H1 (cell line): ENCODE data around the gene CEACAM1. TPM values are rescaled to one million over a fixed set of nuclear protein-coding genes. Genes with fewer than 3 reads are reported as not detected.

ENCODE experiments used
- CTCF ChIA-PET: fragments of 300-600 bp; sonication (Branson Sonifier 250); formaldehyde crosslinking; loops from one replicate; lab custom pipeline; 2021; ENCODE audit not compliant: partially characterized antibody; lab: Charles Lee
- POLR2A ChIA-PET: fragments of 300-600 bp; sonication (Branson Sonifier 250); formaldehyde crosslinking; loops from one replicate; lab custom pipeline; 2021; ENCODE audit warnings: inconsistent platforms; ENCODE audit not compliant: partially characterized antibody; lab: Charles Lee
- DNase-seq, 2 experiments: peaks; one replicate each; pipeline versions ENCODE4 v3.0.0 to v3.0.0-alpha.2; 2010 to 2022; ENCODE audit warnings: low spot score in 2 of 2, low read depth in 1 of 2, mixed read lengths in 1 of 2
- FAIRE-seq: peaks from 2 replicates; lab custom pipeline; 2011; peaks lifted over from hg19 to GRCh38; lab: Jason Lieb, UNC
- H2AFZ ChIP-seq: 2 replicates; pipeline ENCODE4 v1.8.1; 2012; ENCODE audit warnings: low read length, inconsistent platforms
- H2AK5ac ChIP-seq: 2 replicates; pipeline ENCODE4 v1.6.1; 2013; ENCODE audit warnings: low read depth, low read length
- H2BK120ac ChIP-seq: replicated peaks from 2 replicates; pipeline ENCODE3; 2013; ENCODE audit warnings: low read depth, low read length, inconsistent platforms
- H2BK12ac ChIP-seq: 2 replicates; pipeline ENCODE4 v1.6.1; 2013; ENCODE audit warnings: low read depth, low read length
- H2BK15ac ChIP-seq: 2 replicates; pipeline ENCODE4 v1.6.1; 2013; ENCODE audit warnings: low read length
- H2BK20ac ChIP-seq: 2 replicates; pipeline ENCODE4 v1.6.1; 2013; ENCODE audit warnings: low read length
- H2BK5ac ChIP-seq: 2 replicates; pipeline ENCODE4 v1.6.1; 2013; ENCODE audit warnings: low read depth, low read length
- H3K14ac ChIP-seq: 2 replicates; pipeline ENCODE4 v1.6.1; 2013; ENCODE audit warnings: inconsistent platforms; ENCODE audit not compliant: insufficient read length
- H3K18ac ChIP-seq: 2 replicates; pipeline ENCODE4 v1.6.1; 2013; ENCODE audit warnings: low read length; ENCODE audit errors: extremely low read depth
- H3K23ac ChIP-seq: 2 replicates; pipeline ENCODE4 v1.6.1; 2013; ENCODE audit warnings: inconsistent platforms; ENCODE audit not compliant: insufficient read length
- H3K23me2 ChIP-seq: 2 replicates; pipeline ENCODE4 v1.6.1; 2013; ENCODE audit warnings: low read depth, low read length
- H3K27ac ChIP-seq: 2 replicates; pipeline ENCODE4 v1.6.1; 2011; ENCODE audit warnings: low read depth, low read length, inconsistent platforms
- H3K27me3 ChIP-seq, 4 experiments: replicated peaks in 1 of 4; 1 replicate in 1 of 4; 2 replicates in 3 of 4; pipeline versions ENCODE4 v1.6.1 to v1.8.1; 2011 to 2013; ENCODE audit warnings: low read length in 3 of 4, mild to moderate bottlenecking in 3 of 4, inconsistent platforms in 2 of 4, mixed read lengths in 2 of 4, moderate library complexity in 1 of 4; ENCODE audit not compliant: control insufficient read depth in 3 of 4, insufficient read depth in 3 of 4; ENCODE audit errors: extremely low read depth in 1 of 4
- H3K36me3 ChIP-seq, 4 experiments: 2 replicates each; pipeline versions ENCODE4 v1.6.1 to v1.8.1; 2011 to 2013; ENCODE audit warnings: mild to moderate bottlenecking in 4 of 4, low read length in 3 of 4, moderate library complexity in 2 of 4, control low read depth in 1 of 4, inconsistent platforms in 1 of 4; ENCODE audit not compliant: insufficient read depth in 4 of 4, control insufficient read depth in 2 of 4
- H3K4ac ChIP-seq: replicated peaks from 2 replicates; pipeline ENCODE3; 2013; ENCODE audit warnings: low read length, low read depth, mixed read lengths, inconsistent platforms; ENCODE audit not compliant: insufficient read length
- H3K4me1 ChIP-seq, 4 experiments: replicated peaks in 1 of 4; 1 replicate in 1 of 4; 2 replicates in 3 of 4; pipeline versions ENCODE4 v1.6.1 to v1.8.1; 2011 to 2013; ENCODE audit warnings: low read length in 3 of 4, inconsistent platforms in 2 of 4, mixed read lengths in 1 of 4; ENCODE audit not compliant: insufficient read depth in 4 of 4, control insufficient read depth in 3 of 4
- H3K4me2 ChIP-seq, 2 experiments: 2 replicates each; pipeline versions ENCODE4 v1.6.1 to v1.8.1; 2011 to 2013; ENCODE audit warnings: low read depth in 2 of 2, low read length in 2 of 2, control low read depth in 1 of 2, inconsistent platforms in 1 of 2, mild to moderate bottlenecking in 1 of 2; ENCODE audit not compliant: insufficient read depth in 1 of 2
- H3K4me3 ChIP-seq, 4 experiments: fragments of 200-600, 300-600 bp in 1 of 4; sonication (generic), shearing (Covaris generic), sonication (Bioruptor Twin) in 1 of 4; 2 replicates each; pipeline versions ENCODE4 v1.5.1 to v1.8.1; 2011 to 2016; ENCODE audit warnings: low read length in 4 of 4, low read depth in 3 of 4, control low read depth in 2 of 4, inconsistent platforms in 2 of 4, mild to moderate bottlenecking in 2 of 4, mixed read lengths in 1 of 4, moderate library complexity in 1 of 4; ENCODE audit not compliant: insufficient read depth in 2 of 4; ENCODE audit errors: extremely low read depth in 1 of 4
- H3K56ac ChIP-seq: replicated peaks from 2 replicates; pipeline ENCODE3; 2013; ENCODE audit warnings: low read depth, mild to moderate bottlenecking, mixed read lengths, low read length, inconsistent platforms; ENCODE audit not compliant: insufficient read length
- H3K79me1 ChIP-seq: 2 replicates; pipeline ENCODE4 v1.6.1; 2013; ENCODE audit warnings: low read depth, low read length, control low read depth
- H3K79me2 ChIP-seq, 2 experiments: 2 replicates each; pipeline versions ENCODE4 v1.6.1 to v1.8.1; 2012 to 2013; ENCODE audit warnings: low read length in 2 of 2, mild to moderate bottlenecking in 2 of 2, inconsistent platforms in 1 of 2; ENCODE audit not compliant: insufficient read depth in 2 of 2, control insufficient read depth in 1 of 2
- H3K9ac ChIP-seq, 4 experiments: replicated peaks in 1 of 4; 1 replicate in 1 of 4; 2 replicates in 3 of 4; pipeline versions ENCODE4 v1.6.1 to v1.8.1; 2011 to 2013; ENCODE audit warnings: low read depth in 3 of 4, low read length in 3 of 4, control low read depth in 2 of 4, mild to moderate bottlenecking in 2 of 4, moderate library complexity in 2 of 4, inconsistent platforms in 1 of 4; ENCODE audit errors: extremely low read depth in 1 of 4
- H3K9me3 ChIP-seq, 2 experiments: 2 replicates each; pipeline versions ENCODE4 v1.6.1 to v1.8.1; 2012 to 2013; ENCODE audit warnings: mild to moderate bottlenecking in 2 of 2, moderate library complexity in 2 of 2, control low read depth in 1 of 2, inconsistent platforms in 1 of 2, low read depth in 1 of 2, low read length in 1 of 2, mixed read lengths in 1 of 2; ENCODE audit not compliant: insufficient read depth in 2 of 2
- H4K20me1 ChIP-seq, 2 experiments: replicated peaks in 1 of 2; 2 replicates each; pipeline versions ENCODE3 to v1.8.1; 2011 to 2013; ENCODE audit warnings: inconsistent platforms in 2 of 2, low read length in 2 of 2, mild to moderate bottlenecking in 1 of 2; ENCODE audit not compliant: insufficient read depth in 2 of 2, control insufficient read depth in 1 of 2
- H4K5ac ChIP-seq: 2 replicates; pipeline ENCODE4 v1.6.1; 2013; ENCODE audit warnings: low read length, low read depth, mixed read lengths, inconsistent platforms; ENCODE audit not compliant: insufficient read length
- H4K8ac ChIP-seq: 2 replicates; pipeline ENCODE4 v1.8.0; 2013; ENCODE audit warnings: mild to moderate bottlenecking, moderate library complexity, low read length, inconsistent platforms; ENCODE audit not compliant: insufficient read depth; ENCODE audit errors: extremely low read depth
- H4K91ac ChIP-seq: replicated peaks from 2 replicates; pipeline ENCODE3; 2013; ENCODE audit warnings: low read length, mixed read lengths, inconsistent platforms; ENCODE audit not compliant: insufficient read length
- BACH1 ChIP-seq: IDR thresholded peaks from 2 replicates; pipeline ENCODE4 v1.6.1; 2012; ENCODE audit warnings: low read length, improper control_type of control experiment
- CHD1 ChIP-seq: IDR thresholded peaks from 2 replicates; pipeline ENCODE4 v1.6.1; 2012; ENCODE audit warnings: low read depth, low read length, improper control_type of control experiment
- EZH2 ChIP-seq: fragments of 200-600 bp; sonication (generic); IDR thresholded peaks from 2 replicates; pipeline ENCODE4 v1.7.1; 2012; ENCODE audit warnings: low read depth, mild to moderate bottlenecking, moderate library complexity, low read length, inconsistent platforms; ENCODE audit not compliant: severe bottlenecking
- FOSL1 ChIP-seq: IDR thresholded peaks from 2 replicates; pipeline ENCODE4 v1.6.1; 2011; ENCODE audit warnings: mild to moderate bottlenecking, low read depth, low read length, moderate library complexity; ENCODE audit not compliant: insufficient read depth
- GTF2F1 ChIP-seq: IDR thresholded peaks from 2 replicates; pipeline ENCODE4 v1.6.1; 2012; ENCODE audit warnings: low read depth, low read length, improper control_type of control experiment, borderline replicate concordance
- JUN ChIP-seq: IDR thresholded peaks from 2 replicates; pipeline ENCODE4 v1.6.1; 2011; ENCODE audit warnings: low read depth, mild to moderate bottlenecking, improper control_type of control experiment, low read length
- KDM5A ChIP-seq: fragments of 200-600 bp; IDR thresholded peaks from 2 replicates; pipeline ENCODE4 v1.7.1; 2012; ENCODE audit warnings: mild to moderate bottlenecking, low read length, inconsistent platforms, mixed read lengths
- NRF1 ChIP-seq: IDR thresholded peaks from 2 replicates; pipeline ENCODE4 v1.6.1; 2011; ENCODE audit warnings: mild to moderate bottlenecking, low read depth, low read length, improper control_type of control experiment
- POLR2A ChIP-seq, 2 experiments: IDR thresholded peaks; 1 replicate in 1 of 2; 2 replicates in 1 of 2; pipeline ENCODE4 v1.6.1; 2011; ENCODE audit warnings: low read depth in 2 of 2, low read length in 2 of 2, mild to moderate bottlenecking in 2 of 2; ENCODE audit errors: control extremely low read depth in 1 of 2
- POU5F1 ChIP-seq: IDR thresholded peaks from 2 replicates; pipeline ENCODE4 v1.6.1; 2011; ENCODE audit warnings: low read depth, mild to moderate bottlenecking, low read length, moderate library complexity
- RBBP5 ChIP-seq: IDR thresholded peaks from 2 replicates; pipeline ENCODE4 v1.7.1; 2012; ENCODE audit warnings: low read depth, mild to moderate bottlenecking, inconsistent platforms, low read length, moderate library complexity, borderline replicate concordance
- YY1 ChIP-seq: IDR thresholded peaks from 2 replicates; pipeline ENCODE4 v1.6.1; 2011; ENCODE audit warnings: low read depth, mild to moderate bottlenecking, low read length
- WGBS, 2 experiments: shearing (Covaris generic) in 1 of 2; methylation state at CpG; one replicate each; pipeline versions ENCODE4 v1.1.6 to v1.1.7; 2013 to 2015; ENCODE audit warnings: low lambda C conversion rate in 2 of 2, mixed read lengths in 2 of 2, inconsistent platforms in 1 of 2, low coverage in 1 of 2, missing lambda C conversion rate in 1 of 2; ENCODE audit not compliant: insufficient replicate concordance in 2 of 2, insufficient coverage in 1 of 2, insufficient read length in 1 of 2; ENCODE audit errors: extremely low coverage in 1 of 2, missing lambda C conversion rate in 1 of 2; 5-methylcytosine and 5-hydroxymethylcytosine counted together
- polyA plus RNA-seq, 7 experiments: library from polyadenylated mRNA; depleted of rRNA in 3 of 7; stranded (reverse) in 5 of 7; unstranded in 2 of 7; fragments of >200 nt in 5 of 7; fragments of 200-250 nt in 2 of 7; gene quantifications; 1 replicate in 5 of 7; 2 replicates in 1 of 7; 4 replicates in 1 of 7; pipeline versions ENCODE4 v1.2.1 to v1.2.3, GENCODE V29; 2011 to 2013; ENCODE audit warnings: missing spikeins in 2 of 7, mixed read lengths in 2 of 7
- total RNA-seq: library from RNA; stranded (reverse); fragmentation: NEBNext Ultra II Directional; extraction: Animal tissue kit (Norgen Biotek cat#: 25700); gene quantifications from 2 replicates; pipeline ENCODE4 v1.2.1, GENCODE V29; 2021
- TF ChIP-seq, protein P1 (sequence below): IDR thresholded peaks from 2 replicates; pipeline ENCODE4 v1.6.1; 2012; ENCODE audit warnings: low read length, inconsistent platforms

CEACAM1 gene
- total and polyA plus RNA-seq, 2 of the 8 experiments (the other 6 are each of a cell fraction or from before 2014, with no cell fraction given): 1.8 to 3.6 TPM

- H3K23me2 ChIP-seq: no peaks in the 10 kb centered on the region
- H3K79me1 ChIP-seq: no peaks in the 10 kb centered on the region
- H4K91ac ChIP-seq: no peak overlapping the region
- H3K4me3 ChIP-seq: no peak overlapping the region
- H3K27me3 ChIP-seq: no peaks in the 10 kb centered on the region
- H2BK5ac ChIP-seq: 0 out of 2 replicates have a peak overlapping the region, but pooled peaks have one; percentile 12
- H3K56ac ChIP-seq: no peak overlapping the region
- H4K20me1 ChIP-seq: no peaks in the 10 kb centered on the region
- ChIA-PET CTCF (interaction anchor here (2.2 kb wide), 1 partner anchor 51 kb away, joined by 6 read pairs; the partner anchor contains the start of gene CEACAM1), POLR2A (no interaction called here)
- H4K5ac ChIP-seq: no peak overlapping the region
- no peak for FAIRE-seq
- no peaks in the 10 kb centered on the region for H3K36me3 ChIP-seq
- H3K23ac ChIP-seq: no peak overlapping the region
- no peak overlapping the region for H2AFZ ChIP-seq
- no peak overlapping the region for H2BK120ac ChIP-seq
- DNase-seq: no peak
- H2AK5ac ChIP-seq: peak overlapping the region; percentile 32; the same call in 1 of the 2 replicates
- peaks cover 11 to 29% (median 26%) of the 10 kb centered on the region in 4 experiments for H3K4me1 ChIP-seq
- H3K18ac ChIP-seq: no peak overlapping the region
- 87% methylated on average over 2 of the region's 2 CpGs; no CpG with 5 or more reads in 1 of the 2 experiments for WGBS, 2 experiments
- H3K9ac ChIP-seq: no peak overlapping the region
- no peak overlapping the region for H4K8ac ChIP-seq
- H3K4ac ChIP-seq: no peak overlapping the region
- H3K4me2 ChIP-seq: no peak overlapping the region
- H3K9me3 ChIP-seq: no peaks in the 10 kb centered on the region
- peak overlapping the region; percentile 15; the same call in 1 of the 2 replicates for H2BK20ac ChIP-seq
- H2BK12ac ChIP-seq: no peak overlapping the region
- H3K14ac ChIP-seq: no peak overlapping the region
- no peak overlapping the region for H2BK15ac ChIP-seq
- H3K79me2 ChIP-seq: no peaks in the 10 kb centered on the region
- no peak overlapping the region for H3K27ac ChIP-seq
- TF ChIP-seq, protein P1, sequence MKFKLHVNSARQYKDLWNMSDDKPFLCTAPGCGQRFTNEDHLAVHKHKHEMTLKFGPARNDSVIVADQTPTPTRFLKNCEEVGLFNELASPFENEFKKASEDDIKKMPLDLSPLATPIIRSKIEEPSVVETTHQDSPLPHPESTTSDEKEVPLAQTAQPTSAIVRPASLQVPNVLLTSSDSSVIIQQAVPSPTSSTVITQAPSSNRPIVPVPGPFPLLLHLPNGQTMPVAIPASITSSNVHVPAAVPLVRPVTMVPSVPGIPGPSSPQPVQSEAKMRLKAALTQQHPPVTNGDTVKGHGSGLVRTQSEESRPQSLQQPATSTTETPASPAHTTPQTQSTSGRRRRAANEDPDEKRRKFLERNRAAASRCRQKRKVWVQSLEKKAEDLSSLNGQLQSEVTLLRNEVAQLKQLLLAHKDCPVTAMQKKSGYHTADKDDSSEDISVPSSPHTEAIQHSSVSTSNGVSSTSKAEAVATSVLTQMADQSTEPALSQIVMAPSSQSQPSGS: no peak
- no peak for TF ChIP-seq JUN
- TF ChIP-seq RBBP5: no peak
- no peak for TF ChIP-seq KDM5A
- TF ChIP-seq YY1: no peak
- TF ChIP-seq BACH1: no peak
- no peak for TF ChIP-seq GTF2F1
- TF ChIP-seq POLR2A (IDR thresholded peaks at IDR 0.05; ENCODE audit: control extremely low read depth in 1 of 2, low read depth in 2 of 2, low read length in 2 of 2): no peak
- no peak for TF ChIP-seq EZH2
- no peak for TF ChIP-seq CHD1
- no peak for TF ChIP-seq NRF1
- no peak for TF ChIP-seq FOSL1
- no peak for TF ChIP-seq POU5F1
Observed at GRCh38 chr19:42477117-42477516, 51.2 kb downstream of the CEACAM1 start.
